Kidney (tissue), 14 donors: ENCODE measurements around the gene PPDPF. TPM values are rescaled to one million over a fixed set of nuclear protein-coding genes. Genes with fewer than 3 reads are reported as not detected.

Experiments
- DNase-seq, 5 donors: peaks; one replicate each; pipeline ENCODE4 v3.0.0-alpha.2; 2013 to 2020
- FAIRE-seq: peaks from 2 replicates; lab custom pipeline; 2012; peaks lifted over from hg19 to GRCh38; lab: Jason Lieb, UNC
- H3K27ac ChIP-seq, 2 donors: one replicate each; pipeline ENCODE4 v1.7.0; 2013; ENCODE audit warnings: low read depth in 2 of 2, low read length in 2 of 2, inconsistent platforms in 1 of 2
- H3K27me3 ChIP-seq: one replicate; pipeline ENCODE4 v1.7.1; 2013; ENCODE audit warnings: low read length, inconsistent platforms; ENCODE audit not compliant: control insufficient read depth, insufficient read depth
- H3K36me3 ChIP-seq, 3 donors: one replicate each; pipeline versions ENCODE4 v1.7.0 to v1.7.1; 2013; ENCODE audit warnings: low read length in 3 of 3, control low read depth in 1 of 3, inconsistent platforms in 1 of 3; ENCODE audit not compliant: insufficient read depth in 3 of 3, control insufficient read depth in 2 of 3
- H3K4me1 ChIP-seq, 3 donors: one replicate each; pipeline versions ENCODE4 v1.7.0 to v1.7.1; 2013; ENCODE audit warnings: low read length in 3 of 3, inconsistent platforms in 1 of 3, low read depth in 1 of 3; ENCODE audit not compliant: control insufficient read depth in 2 of 3, insufficient read depth in 2 of 3
- H3K4me3 ChIP-seq, 3 donors: one replicate each; pipeline versions ENCODE4 v1.7.0 to v1.8.1; 2013; ENCODE audit warnings: low read length in 3 of 3, control low read depth in 1 of 3, inconsistent platforms in 1 of 3
- H3K9ac ChIP-seq, 3 donors: one replicate each; pipeline versions ENCODE4 v1.7.0 to v1.7.1; 2013; ENCODE audit warnings: low read length in 3 of 3, control low read depth in 1 of 3, inconsistent platforms in 1 of 3
- H3K9me3 ChIP-seq, 3 donors: one replicate each; pipeline versions ENCODE4 v1.7.0 to v1.7.1; 2013; ENCODE audit warnings: low read length in 3 of 3, control low read depth in 1 of 3, inconsistent platforms in 1 of 3; ENCODE audit not compliant: control insufficient read depth in 2 of 3, insufficient read depth in 1 of 3
- CTCF ChIP-seq: IDR thresholded peaks from 3 replicates; pipeline ENCODE4 v1.5.1; 2012; ENCODE audit warnings: mild to moderate bottlenecking, moderate library complexity, borderline replicate concordance; ENCODE audit not compliant: insufficient read depth; ENCODE audit errors: extremely low read depth
- intact Hi-C: fragments of 100-400 bp; cut with DNase I; formaldehyde crosslinking; loops from one replicate; pipeline ENCODE4 v1.11.1; 2022
- polyA plus RNA-seq: library from polyadenylated mRNA; stranded (reverse); fragments of 350-450 nt; fragmentation: Illumina TruSeq; extraction: RNeasy Lipid Tissue Mini Kit (QIAGEN cat#74804); gene quantifications from one replicate; pipeline ENCODE4 v1.2.3, GENCODE V29; 2014; ENCODE audit warnings: low read depth, low replicate concordance; ENCODE audit not compliant: insufficient read depth
- total RNA-seq: library from RNA; stranded (reverse); fragmentation: NEBNext Ultra II Directional; extraction: Animal tissue kit (Norgen Biotek cat#: 25700); gene quantifications from one replicate; pipeline ENCODE4 v1.2.1, GENCODE V29; 2021
- donor health status: control.
- donor health status: control.
- donor health status: control.
- donor health status: control.
- donor health status: control.
- donor health status: DM: yes; HTN: yes; CAD: no.
- donor health status: Normal renal cell carcinoma (clear cell type).

The PPDPF gene
- total and polyA plus RNA-seq, 2 donors from 2014 or later: 578 to 961 TPM

DNA sequence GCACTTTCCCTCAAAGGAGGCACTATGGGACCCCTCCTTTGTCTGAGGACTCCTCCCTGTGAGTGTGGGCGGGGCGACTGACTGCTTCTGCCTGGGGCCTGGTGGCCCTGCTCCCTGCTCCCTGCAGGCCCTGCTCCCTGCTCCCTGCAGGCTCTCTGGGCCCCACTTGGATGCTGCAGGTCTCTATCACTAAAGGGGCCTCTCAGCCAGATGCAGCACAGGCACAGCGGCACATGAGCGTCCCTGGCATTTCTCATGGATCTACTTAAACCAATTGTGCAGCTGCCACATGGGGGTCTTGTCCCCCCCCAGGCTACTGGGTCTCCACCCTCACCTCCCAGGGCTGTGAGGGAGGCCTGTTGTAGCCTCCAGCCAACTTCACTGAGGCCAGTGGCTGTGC, 29.5 kb upstream of the PPDPF start:
- no peak for TF ChIP-seq CTCF
- no peak overlapping the region for H3K4me3 ChIP-seq
- no peaks in the 10 kb centered on the region for H3K36me3 ChIP-seq
- H3K27me3 ChIP-seq: peaks cover 2% of the 10 kb centered on the region
- no peak for FAIRE-seq
- no peaks in the 10 kb centered on the region for H3K4me1 ChIP-seq
- peak in 1 of 5 donors; percentile 39 for DNase-seq
- H3K9ac ChIP-seq: no peak overlapping the region
- no peaks in the 10 kb centered on the region for H3K9me3 ChIP-seq
- no peak overlapping the region for H3K27ac ChIP-seq
- intact Hi-C loops: no loop called here

DNA sequence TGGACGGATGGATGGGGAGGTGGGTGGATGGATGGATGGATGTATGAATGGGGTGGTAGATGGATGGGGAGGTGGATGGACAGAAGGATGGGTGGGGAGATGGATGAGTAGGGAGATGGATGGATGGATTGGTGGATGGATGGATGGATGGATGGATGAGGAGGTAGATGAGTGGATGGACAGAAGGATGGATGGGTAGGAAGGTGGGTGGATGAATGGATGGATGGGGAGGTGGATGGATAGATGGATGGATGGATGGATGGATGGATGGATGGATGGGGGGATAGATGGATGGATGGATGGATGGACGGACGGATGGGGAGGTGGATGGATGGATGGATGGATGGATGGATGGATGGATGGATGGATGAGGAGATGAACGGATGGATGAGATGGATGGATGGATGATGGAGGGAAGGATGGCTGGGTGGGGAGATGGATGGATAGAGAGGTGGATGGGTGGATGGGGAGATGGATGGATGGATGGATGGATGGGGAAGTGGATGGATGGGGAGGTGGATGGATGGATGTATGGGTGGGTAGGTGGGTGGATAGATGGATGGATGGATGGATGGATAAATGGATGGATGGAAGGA, 28.8 kb upstream of the PPDPF start:
- Histone ChIP-seq H3K9me3 (no peaks in the 10 kb centered on the region), H3K9ac (no peak overlapping the region), H3K27ac (no peak overlapping the region), H3K27me3 (peaks cover 2% of the 10 kb centered on the region), H3K36me3 (no peaks in the 10 kb centered on the region), H3K4me3 (no peak overlapping the region), H3K4me1 (no peaks in the 10 kb centered on the region)
- TF ChIP-seq CTCF: no peak
- DNase-seq (peak in 1 of 5 donors; percentile 7), FAIRE-seq (no peak)
- intact Hi-C loops: no loop called here

DNA sequence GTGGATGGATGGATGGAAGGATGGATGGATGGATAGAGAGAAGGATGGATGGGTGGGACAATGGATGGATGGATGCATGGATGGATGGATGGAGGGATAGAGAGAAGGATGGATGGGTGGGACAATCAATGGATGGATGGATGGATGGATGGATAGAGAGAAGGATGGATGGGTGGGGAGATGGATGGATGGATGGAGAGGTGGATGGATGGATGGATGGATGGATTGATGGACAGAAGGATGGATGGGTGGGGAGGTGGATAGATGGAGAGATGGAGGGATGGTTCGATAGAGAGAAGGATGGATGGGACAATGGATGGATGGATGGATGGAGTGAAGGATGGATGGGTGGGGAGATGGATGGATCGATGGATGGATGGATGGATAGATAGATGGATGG, 28.0 kb upstream of the PPDPF start:
- no peak for TF ChIP-seq CTCF
- no peak for DNase-seq
- peaks cover 2% of the 10 kb centered on the region for H3K27me3 ChIP-seq

GRCh38 chr20:63492982-63493381, 27.6 kb upstream of the PPDPF start:
- no peaks in the 10 kb centered on the region for H3K4me1 ChIP-seq
- H3K27me3 ChIP-seq: peaks cover 2% of the 10 kb centered on the region
- no peak overlapping the region for H3K9ac ChIP-seq
- H3K36me3 ChIP-seq: no peaks in the 10 kb centered on the region
- DNase-seq (peak in 1 of 5 donors; percentile 56), FAIRE-seq (no peak)
- TF ChIP-seq CTCF: no peak
- no peaks in the 10 kb centered on the region for H3K9me3 ChIP-seq
- no peak overlapping the region for H3K4me3 ChIP-seq
- intact Hi-C loops: no loop called here
- H3K27ac ChIP-seq: no peak overlapping the region

More for the DNA sequence above, 28.0 kb upstream of the PPDPF start:
- Histone ChIP-seq H3K4me1 (no peaks in the 10 kb centered on the region), H3K36me3 (no peaks in the 10 kb centered on the region), H3K27ac (no peak overlapping the region), H3K9me3 (no peaks in the 10 kb centered on the region), H3K4me3 (no peak overlapping the region), H3K9ac (no peak overlapping the region)
- intact Hi-C loops: no loop called here
- no peak for FAIRE-seq
